ENCODE measurements around the gene LRGUK. TPM values are rescaled to one million over a fixed set of nuclear protein-coding genes. Genes with fewer than 3 reads are reported as not detected.

The LRGUK gene
- total RNA-seq, 2 donors from 2014 or later = 0.79 to 0.95 TPM

DNA sequence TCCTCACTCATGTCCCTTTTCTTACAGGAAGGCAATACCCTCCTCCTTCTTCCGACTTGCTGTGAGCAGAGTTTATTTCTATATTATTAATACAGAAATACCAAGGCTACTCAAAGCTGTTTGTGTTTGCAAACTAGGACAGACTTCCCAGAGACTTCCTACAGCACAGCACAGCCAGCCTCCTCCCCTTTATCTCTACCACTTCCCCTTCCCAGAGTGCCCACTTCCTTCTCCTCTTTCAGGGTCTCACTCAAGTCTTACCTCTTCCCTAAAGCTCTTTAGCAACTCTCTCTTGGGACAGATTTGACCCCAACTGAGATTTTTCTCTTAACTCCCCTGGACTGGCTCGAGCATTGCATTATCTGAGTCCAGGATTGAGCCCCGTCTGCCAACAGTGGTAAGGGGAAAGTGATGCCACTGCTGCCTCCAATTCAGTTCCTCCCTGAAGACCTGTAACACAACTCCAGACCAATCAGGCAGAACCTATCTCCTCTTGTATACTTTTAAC lies 5.5 kb upstream of the LRGUK start:
- DNase-seq (ENCODE audit: low spot score) = no peak
- intact Hi-C loops (cut with DNase I) = no loop called here

GRCh38 chr7:134122980-134123379 lies 4.2 kb upstream of the LRGUK start:
- DNase-seq (ENCODE audit: low spot score) = no peak
- intact Hi-C loops (cut with DNase I) = no loop called here

GRCh38 chr7:134126146-134126545 lies 994 bp upstream of the LRGUK start:
- no peak for DNase-seq (ENCODE audit: low spot score)
- intact Hi-C loops (cut with DNase I) = no loop called here

DNA sequence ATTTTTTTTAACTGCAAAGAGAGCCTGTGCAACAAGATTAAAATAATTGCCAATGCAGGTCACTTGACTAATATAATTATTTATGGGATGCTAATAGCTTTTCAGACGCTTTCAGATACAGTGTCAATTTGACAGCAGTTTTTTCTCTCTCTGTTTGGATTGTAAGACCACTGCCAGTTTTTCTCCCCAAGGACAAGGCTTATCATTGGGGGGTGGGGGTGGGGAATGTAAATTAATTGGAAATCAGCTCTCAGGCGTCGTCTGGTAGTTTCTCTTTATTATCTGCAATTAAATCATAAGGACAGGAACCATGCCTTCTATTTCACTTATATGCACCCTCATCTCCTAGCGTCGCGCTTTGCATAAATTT lies 559 bp upstream of the LRGUK start:
- no peak for DNase-seq (ENCODE audit: low spot score)
- intact Hi-C loops (cut with DNase I) = no loop called here

- no peak for DNase-seq (ENCODE audit: low spot score)
- intact Hi-C loops (cut with DNase I) = no loop called here
These were observed 1.7 kb downstream of the LRGUK start for GRCh38 chr7:134128829-134129228.

DNA sequence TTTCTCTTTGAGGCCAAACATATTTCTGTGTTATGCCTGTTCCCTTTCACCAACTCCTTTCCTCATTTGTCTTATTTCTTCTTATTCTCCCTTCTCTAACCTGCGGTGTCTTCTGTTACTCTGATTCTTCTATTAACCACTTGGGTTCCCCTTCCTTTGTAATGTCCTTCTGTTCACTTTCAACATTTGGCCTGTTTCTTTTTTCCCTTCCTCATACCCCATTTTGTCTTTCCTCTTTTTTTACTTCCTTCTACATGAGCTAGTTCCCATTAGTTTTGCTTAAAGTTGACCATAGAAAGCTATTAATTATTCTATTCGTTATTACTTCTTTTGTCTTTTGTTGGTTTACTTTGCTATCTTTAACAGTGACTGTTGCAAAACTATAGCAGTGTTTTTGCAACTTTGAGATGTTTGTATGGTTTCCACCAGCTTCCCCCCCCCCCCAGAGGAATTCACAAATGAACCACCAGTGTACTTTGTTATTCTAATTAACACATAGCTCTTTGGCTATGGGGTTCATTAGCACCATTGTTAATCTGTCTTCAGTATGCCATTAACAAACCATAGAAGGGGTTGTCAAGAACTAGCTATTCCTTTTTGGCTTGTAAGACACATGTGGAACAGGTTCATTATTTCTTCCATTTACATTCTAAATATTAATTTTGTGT lies 2.9 kb downstream of the LRGUK start:
- DNase-seq (ENCODE audit: low spot score) = no peak
- intact Hi-C loops (cut with DNase I) = no loop called here

GRCh38 chr7:134134004-134134403 lies 6.9 kb downstream of the LRGUK start:
- intact Hi-C loops (cut with DNase I) = no loop called here
- DNase-seq (ENCODE audit: low spot score) = no peak

DNA sequence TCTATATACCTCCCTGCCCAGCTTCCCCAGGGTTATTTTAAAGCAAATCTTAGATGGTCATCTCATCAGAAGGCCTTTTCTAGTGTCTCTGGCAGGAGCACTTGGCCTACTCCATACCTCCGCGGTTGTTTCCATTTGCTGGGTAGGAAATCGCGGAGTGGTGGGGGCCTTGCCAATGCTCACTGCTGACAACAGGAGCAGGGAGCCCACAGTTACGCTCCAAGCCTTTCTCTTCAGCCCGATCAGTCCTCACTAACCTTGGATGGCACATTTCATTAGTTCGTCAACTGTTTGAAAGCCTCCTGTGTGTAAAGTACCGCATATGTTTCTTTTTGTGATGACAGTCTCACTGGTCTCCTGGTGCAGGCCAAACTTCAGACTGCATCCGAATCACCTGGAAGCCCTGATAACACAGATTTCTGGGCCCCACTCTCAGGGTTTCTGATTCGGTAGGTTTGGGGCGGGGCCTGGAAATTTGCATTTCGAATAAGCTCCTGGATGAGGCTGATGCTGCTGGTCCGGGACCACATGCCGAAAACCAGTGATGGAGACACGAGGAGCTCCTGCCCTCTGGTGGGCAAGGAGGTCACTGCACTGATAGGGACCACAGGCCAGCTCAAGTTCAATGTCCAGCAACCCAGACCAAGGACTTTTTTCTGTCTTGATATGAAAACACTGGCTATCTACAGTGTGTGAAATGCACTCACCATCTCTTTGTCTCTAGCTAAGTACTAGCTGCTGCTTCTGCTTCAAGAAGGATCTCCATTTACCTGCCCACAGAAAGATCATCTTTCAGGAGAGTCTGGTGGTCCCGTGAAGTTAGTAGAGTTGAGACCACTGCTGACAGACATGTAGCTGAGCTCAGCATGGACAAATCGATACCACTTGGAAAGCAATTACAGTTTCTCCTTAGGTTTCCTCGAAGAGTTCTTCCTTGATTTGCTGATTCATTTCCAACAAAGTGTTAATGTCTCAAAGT lies 14.0 kb downstream of the LRGUK start:
- intact Hi-C loops (cut with DNase I) = no loop called here
- peak; percentile 91 for DNase-seq (ENCODE audit: low spot score)

DNA sequence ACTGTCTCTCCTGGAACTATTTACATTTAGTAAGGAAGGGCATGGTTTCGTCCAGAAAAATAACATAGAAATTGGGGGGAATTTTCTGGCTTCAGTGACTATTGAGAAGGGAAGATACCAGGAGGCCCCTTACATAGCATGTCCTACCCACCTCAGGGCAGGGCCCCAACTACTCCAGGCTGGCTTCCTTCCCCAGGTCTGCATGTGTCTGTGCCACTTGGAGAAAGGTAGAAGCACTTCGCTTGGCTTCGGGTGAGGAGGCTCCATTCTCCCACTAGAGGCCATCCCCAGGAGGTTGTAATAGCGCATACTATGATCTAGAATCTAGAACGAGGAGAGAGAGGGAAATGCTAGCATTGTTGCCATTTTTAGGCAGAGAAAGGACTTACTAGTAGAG lies 14.7 kb downstream of the LRGUK start:
- DNase-seq (ENCODE audit: low spot score) = no peak
- intact Hi-C loops (cut with DNase I) = no loop called here

DNA sequence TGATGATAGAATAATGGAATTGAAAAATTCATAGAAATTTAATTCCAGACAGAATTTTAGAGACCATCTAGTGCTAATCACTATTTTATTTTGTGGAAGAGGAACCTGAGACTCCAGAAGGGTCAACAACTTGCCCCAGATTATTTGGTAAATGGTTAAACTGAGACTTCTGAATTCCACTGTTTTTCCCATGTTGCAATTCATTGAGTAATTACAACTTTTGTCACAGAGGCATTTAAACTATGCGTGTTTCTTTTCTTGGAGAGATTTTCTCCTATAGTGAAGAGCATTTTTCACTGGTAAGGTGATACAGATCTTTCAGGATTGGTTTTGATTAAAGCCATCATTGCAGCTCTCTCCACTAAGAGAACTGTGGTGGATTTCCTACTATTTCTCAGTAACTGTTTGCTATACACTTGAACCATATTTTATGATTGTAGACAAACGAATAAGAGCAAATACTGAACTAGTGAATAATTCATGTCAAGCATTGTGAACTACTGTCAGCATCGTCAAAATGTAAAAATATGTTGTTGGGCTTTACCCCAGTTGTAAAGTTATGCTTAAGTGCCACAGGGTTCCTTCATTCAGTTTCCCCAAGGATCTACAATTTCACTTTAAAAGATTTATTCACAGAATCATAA lies 26.5 kb downstream of the LRGUK start:
- DNase-seq (ENCODE audit: low spot score) = no peak
- intact Hi-C loops (cut with DNase I) = no loop called here

DNA sequence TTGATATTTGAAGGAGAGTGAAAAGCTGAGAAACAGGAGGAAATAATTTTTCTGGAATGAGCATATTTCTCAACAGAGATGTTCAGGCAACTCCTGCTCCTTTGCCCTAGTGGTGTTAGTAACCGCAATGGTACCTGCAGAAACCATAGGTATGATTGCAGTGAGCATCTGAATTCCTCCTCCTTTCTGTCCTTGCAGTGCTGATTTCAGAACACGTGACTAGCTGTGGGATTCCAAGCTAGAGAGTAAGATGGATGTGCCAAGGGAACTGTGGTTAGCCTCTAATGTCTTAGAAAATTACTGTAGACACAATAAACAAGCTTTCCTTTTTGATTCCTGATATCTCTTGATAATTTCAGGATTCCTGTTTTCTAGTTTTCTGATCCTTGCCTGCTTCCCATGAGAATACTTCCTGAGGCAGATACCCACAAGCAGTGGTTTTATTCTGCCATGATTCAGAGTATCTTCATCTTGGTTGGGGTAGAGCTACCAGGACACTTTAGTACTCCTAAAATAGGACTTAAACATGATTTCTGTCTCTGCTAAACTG lies 27.5 kb downstream of the LRGUK start:
- no peak for DNase-seq (ENCODE audit: low spot score)
- intact Hi-C loops (cut with DNase I) = no loop called here

DNA sequence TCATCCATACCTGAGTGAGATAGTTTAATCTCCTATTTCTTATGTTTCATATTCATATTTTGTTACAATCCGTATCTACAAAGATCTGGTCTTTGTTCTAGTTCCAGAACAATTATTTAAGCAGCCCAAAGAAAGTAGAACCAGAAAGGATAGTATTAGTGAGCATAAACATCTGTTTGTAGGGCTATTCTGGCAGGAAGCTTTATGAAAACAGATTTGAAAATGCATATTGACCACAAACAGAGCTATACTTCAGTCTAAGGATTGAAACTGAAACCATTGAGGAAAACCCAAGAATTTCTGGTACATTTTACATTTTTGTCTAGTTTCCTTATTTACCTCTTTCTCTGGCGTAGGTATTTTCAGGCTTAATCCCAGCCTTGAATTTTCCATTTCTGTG lies 28.1 kb downstream of the LRGUK start:
- intact Hi-C loops (cut with DNase I) = no loop called here
- DNase-seq (ENCODE audit: low spot score) = no peak

DNA sequence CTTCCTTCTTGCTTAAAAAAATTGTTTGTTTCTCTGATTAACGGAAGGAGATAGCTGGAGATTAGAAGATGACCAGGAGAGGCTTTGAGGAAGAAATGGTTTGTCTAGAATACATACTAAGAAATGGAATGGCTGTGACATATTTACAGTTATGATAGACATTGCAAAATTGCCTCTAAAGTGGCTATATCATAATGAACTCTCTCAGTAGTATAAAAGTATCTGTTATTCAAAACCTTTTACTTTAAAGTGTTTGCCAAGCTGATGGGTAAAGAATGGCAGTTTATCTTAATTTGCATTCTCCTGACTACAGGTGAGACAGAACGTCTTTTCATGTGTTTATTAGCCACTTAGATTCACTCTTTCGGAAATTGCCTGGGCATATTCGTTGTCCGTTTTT lies 28.7 kb downstream of the LRGUK start:
- DNase-seq (ENCODE audit: low spot score) = no peak
- intact Hi-C loops (cut with DNase I) = no loop called here

DNA sequence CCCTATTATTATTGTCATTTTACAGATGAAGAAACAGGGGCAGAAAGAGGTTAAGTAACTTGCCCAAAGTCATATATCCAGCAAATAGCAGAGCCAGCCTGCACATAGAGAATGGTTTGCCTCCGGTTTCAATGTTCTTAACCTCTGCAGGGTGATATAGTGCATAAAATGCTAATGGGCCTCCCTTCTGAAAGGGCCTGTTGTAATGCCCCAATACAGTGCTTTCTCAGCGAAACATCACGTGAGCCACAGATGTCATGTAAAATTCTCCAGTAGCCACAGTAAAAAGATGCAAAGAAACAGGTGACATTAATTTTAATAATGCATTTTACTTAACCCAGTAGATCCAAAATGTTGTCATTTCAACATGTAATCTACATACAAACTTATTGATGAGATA lies 38.1 kb downstream of the LRGUK start:
- DNase-seq (ENCODE audit: low spot score) = no peak
- intact Hi-C loops (cut with DNase I) = no loop called here

DNA sequence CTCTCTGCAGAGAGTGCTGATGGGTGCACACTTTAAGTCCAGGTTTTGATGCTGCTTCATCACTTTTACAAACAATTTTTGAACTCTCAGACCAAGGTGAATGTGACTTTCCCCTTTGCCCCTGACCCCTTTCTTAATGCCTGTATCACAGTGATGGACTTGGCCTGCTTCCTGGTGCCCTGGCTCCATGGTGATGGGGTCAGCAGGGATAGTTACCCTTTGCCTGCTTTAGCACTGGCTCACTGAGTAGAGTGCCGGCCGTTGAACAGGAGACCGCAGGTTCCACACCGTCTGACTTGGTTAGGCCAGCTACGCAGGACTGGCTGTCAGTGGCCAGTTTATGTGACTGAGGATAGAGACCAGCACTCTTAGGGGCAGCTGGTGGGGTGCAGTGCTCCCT lies 40.1 kb downstream of the LRGUK start:
- intact Hi-C loops (cut with DNase I) = no loop called here
- no peak for DNase-seq (ENCODE audit: low spot score)

DNA sequence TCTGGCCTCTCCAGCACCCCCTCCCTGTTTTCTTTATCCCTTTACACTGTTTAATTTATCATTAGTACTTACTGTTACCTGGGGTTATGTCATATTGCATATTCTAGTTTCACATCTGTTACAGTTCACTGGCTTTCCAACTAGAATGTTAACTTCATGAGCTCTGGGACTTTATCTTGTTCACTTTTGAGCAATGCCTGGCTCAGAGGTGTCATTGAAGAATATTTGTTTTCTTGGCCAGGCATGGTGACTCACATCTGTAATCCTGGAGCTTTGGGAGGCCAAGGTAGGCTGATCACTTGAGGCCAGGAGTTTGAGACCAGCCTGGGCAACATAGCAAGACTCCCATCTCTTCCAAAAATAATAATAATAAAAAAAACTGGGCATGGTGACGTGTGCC lies 40.7 kb downstream of the LRGUK start:
- DNase-seq (ENCODE audit: low spot score) = no peak
- intact Hi-C loops (cut with DNase I) = no loop called here

- no peak for DNase-seq (ENCODE audit: low spot score)
- intact Hi-C loops (cut with DNase I) = no loop called here
These were observed 47.7 kb downstream of the LRGUK start for GRCh38 chr7:134174795-134175261.

DNA sequence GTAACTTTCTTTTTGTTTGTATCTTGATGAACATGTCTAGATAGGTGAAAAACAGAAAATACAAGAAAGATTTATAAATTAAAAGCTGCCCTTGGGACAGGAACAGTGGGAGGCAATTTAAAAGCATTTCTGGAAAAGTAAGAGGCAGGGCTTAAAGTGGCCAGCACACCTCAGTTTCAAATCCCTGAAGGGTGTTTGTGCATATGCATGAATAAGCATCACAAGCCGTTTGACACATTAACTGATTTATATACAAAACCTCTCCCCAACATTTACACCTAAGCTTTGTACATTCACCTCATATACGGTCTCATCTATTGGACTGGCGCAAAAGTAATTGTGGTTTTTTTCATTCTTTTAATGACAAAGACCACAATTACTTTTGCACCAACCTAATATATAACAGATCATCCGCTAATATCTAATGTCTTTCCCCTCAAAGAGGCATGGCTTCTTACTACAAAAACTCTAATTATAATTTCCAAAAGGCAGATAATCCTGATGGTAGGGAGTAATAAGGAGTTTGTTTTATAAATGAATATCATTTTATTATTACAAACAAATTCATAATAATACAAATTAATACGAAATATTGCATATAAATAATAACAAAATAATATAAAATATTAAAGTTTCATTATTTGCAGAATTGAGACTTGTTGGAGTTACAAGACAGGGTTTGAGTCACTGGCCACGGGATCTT lies 48.3 kb downstream of the LRGUK start:
- DNase-seq (ENCODE audit: low spot score) = no peak
- intact Hi-C loops (cut with DNase I) = loop anchor here in 1 of 2 donors (2.0 kb wide), 1 partner anchor 71 kb away; no protein-coding TSS in a partner anchor

- intact Hi-C loops (cut with DNase I) = loop anchor here in 1 of 2 donors (2.0 kb wide), 1 partner anchor 71 kb away; no protein-coding TSS in a partner anchor
- DNase-seq (ENCODE audit: low spot score) = no peak
These were observed 48.9 kb downstream of the LRGUK start for GRCh38 chr7:134176037-134176350.

Measured in posterior vena cava (tissue), 2 donors.